H1 (cell line): Measurements from ENCODE around the gene BIN2. TPM values are rescaled to one million over a fixed set of nuclear protein-coding genes. Genes with fewer than 3 reads are reported as not detected.

Experiments used
- CTCF ChIA-PET: fragments of 300-600 bp; sonication (Branson Sonifier 250); formaldehyde crosslinking; loops from one replicate; lab custom pipeline; 2021; ENCODE audit not compliant: partially characterized antibody; lab: Charles Lee
- POLR2A ChIA-PET: fragments of 300-600 bp; sonication (Branson Sonifier 250); formaldehyde crosslinking; loops from one replicate; lab custom pipeline; 2021; ENCODE audit warnings: inconsistent platforms; ENCODE audit not compliant: partially characterized antibody; lab: Charles Lee
- DNase-seq, 2 experiments: peaks; one replicate each; pipeline versions ENCODE4 v3.0.0 to v3.0.0-alpha.2; 2010 to 2022; ENCODE audit warnings: low spot score in 2 of 2, low read depth in 1 of 2, mixed read lengths in 1 of 2
- FAIRE-seq: peaks from 2 replicates; lab custom pipeline; 2011; peaks lifted over from hg19 to GRCh38; lab: Jason Lieb, UNC
- H2AFZ ChIP-seq: 2 replicates; pipeline ENCODE4 v1.8.1; 2012; ENCODE audit warnings: low read length, inconsistent platforms
- H2AK5ac ChIP-seq: 2 replicates; pipeline ENCODE4 v1.6.1; 2013; ENCODE audit warnings: low read depth, low read length
- H2BK120ac ChIP-seq: replicated peaks from 2 replicates; pipeline ENCODE3; 2013; ENCODE audit warnings: low read depth, low read length, inconsistent platforms
- H2BK12ac ChIP-seq: 2 replicates; pipeline ENCODE4 v1.6.1; 2013; ENCODE audit warnings: low read depth, low read length
- H2BK15ac ChIP-seq: 2 replicates; pipeline ENCODE4 v1.6.1; 2013; ENCODE audit warnings: low read length
- H2BK20ac ChIP-seq: 2 replicates; pipeline ENCODE4 v1.6.1; 2013; ENCODE audit warnings: low read length
- H2BK5ac ChIP-seq: 2 replicates; pipeline ENCODE4 v1.6.1; 2013; ENCODE audit warnings: low read depth, low read length
- H3K14ac ChIP-seq: 2 replicates; pipeline ENCODE4 v1.6.1; 2013; ENCODE audit warnings: inconsistent platforms; ENCODE audit not compliant: insufficient read length
- H3K18ac ChIP-seq: 2 replicates; pipeline ENCODE4 v1.6.1; 2013; ENCODE audit warnings: low read length; ENCODE audit errors: extremely low read depth
- H3K23ac ChIP-seq: 2 replicates; pipeline ENCODE4 v1.6.1; 2013; ENCODE audit warnings: inconsistent platforms; ENCODE audit not compliant: insufficient read length
- H3K23me2 ChIP-seq: 2 replicates; pipeline ENCODE4 v1.6.1; 2013; ENCODE audit warnings: low read depth, low read length
- H3K27ac ChIP-seq: 2 replicates; pipeline ENCODE4 v1.6.1; 2011; ENCODE audit warnings: low read depth, low read length, inconsistent platforms
- H3K27me3 ChIP-seq, 4 experiments: replicated peaks in 1 of 4; 1 replicate in 1 of 4; 2 replicates in 3 of 4; pipeline versions ENCODE4 v1.6.1 to v1.8.1; 2011 to 2013; ENCODE audit warnings: low read length in 3 of 4, mild to moderate bottlenecking in 3 of 4, inconsistent platforms in 2 of 4, mixed read lengths in 2 of 4, moderate library complexity in 1 of 4; ENCODE audit not compliant: control insufficient read depth in 3 of 4, insufficient read depth in 3 of 4; ENCODE audit errors: extremely low read depth in 1 of 4
- H3K36me3 ChIP-seq, 4 experiments: 2 replicates each; pipeline versions ENCODE4 v1.6.1 to v1.8.1; 2011 to 2013; ENCODE audit warnings: mild to moderate bottlenecking in 4 of 4, low read length in 3 of 4, moderate library complexity in 2 of 4, control low read depth in 1 of 4, inconsistent platforms in 1 of 4; ENCODE audit not compliant: insufficient read depth in 4 of 4, control insufficient read depth in 2 of 4
- H3K4ac ChIP-seq: replicated peaks from 2 replicates; pipeline ENCODE3; 2013; ENCODE audit warnings: low read length, low read depth, mixed read lengths, inconsistent platforms; ENCODE audit not compliant: insufficient read length
- H3K4me1 ChIP-seq, 4 experiments: replicated peaks in 1 of 4; 1 replicate in 1 of 4; 2 replicates in 3 of 4; pipeline versions ENCODE4 v1.6.1 to v1.8.1; 2011 to 2013; ENCODE audit warnings: low read length in 3 of 4, inconsistent platforms in 2 of 4, mixed read lengths in 1 of 4; ENCODE audit not compliant: insufficient read depth in 4 of 4, control insufficient read depth in 3 of 4
- H3K4me2 ChIP-seq, 2 experiments: 2 replicates each; pipeline versions ENCODE4 v1.6.1 to v1.8.1; 2011 to 2013; ENCODE audit warnings: low read depth in 2 of 2, low read length in 2 of 2, control low read depth in 1 of 2, inconsistent platforms in 1 of 2, mild to moderate bottlenecking in 1 of 2; ENCODE audit not compliant: insufficient read depth in 1 of 2
- H3K4me3 ChIP-seq, 4 experiments: fragments of 200-600, 300-600 bp in 1 of 4; sonication (generic), shearing (Covaris generic), sonication (Bioruptor Twin) in 1 of 4; 2 replicates each; pipeline versions ENCODE4 v1.5.1 to v1.8.1; 2011 to 2016; ENCODE audit warnings: low read length in 4 of 4, low read depth in 3 of 4, control low read depth in 2 of 4, inconsistent platforms in 2 of 4, mild to moderate bottlenecking in 2 of 4, mixed read lengths in 1 of 4, moderate library complexity in 1 of 4; ENCODE audit not compliant: insufficient read depth in 2 of 4; ENCODE audit errors: extremely low read depth in 1 of 4
- H3K56ac ChIP-seq: replicated peaks from 2 replicates; pipeline ENCODE3; 2013; ENCODE audit warnings: low read depth, mild to moderate bottlenecking, mixed read lengths, low read length, inconsistent platforms; ENCODE audit not compliant: insufficient read length
- H3K79me1 ChIP-seq: 2 replicates; pipeline ENCODE4 v1.6.1; 2013; ENCODE audit warnings: low read depth, low read length, control low read depth
- H3K79me2 ChIP-seq, 2 experiments: 2 replicates each; pipeline versions ENCODE4 v1.6.1 to v1.8.1; 2012 to 2013; ENCODE audit warnings: low read length in 2 of 2, mild to moderate bottlenecking in 2 of 2, inconsistent platforms in 1 of 2; ENCODE audit not compliant: insufficient read depth in 2 of 2, control insufficient read depth in 1 of 2
- H3K9ac ChIP-seq, 4 experiments: replicated peaks in 1 of 4; 1 replicate in 1 of 4; 2 replicates in 3 of 4; pipeline versions ENCODE4 v1.6.1 to v1.8.1; 2011 to 2013; ENCODE audit warnings: low read depth in 3 of 4, low read length in 3 of 4, control low read depth in 2 of 4, mild to moderate bottlenecking in 2 of 4, moderate library complexity in 2 of 4, inconsistent platforms in 1 of 4; ENCODE audit errors: extremely low read depth in 1 of 4
- H3K9me3 ChIP-seq, 2 experiments: 2 replicates each; pipeline versions ENCODE4 v1.6.1 to v1.8.1; 2012 to 2013; ENCODE audit warnings: mild to moderate bottlenecking in 2 of 2, moderate library complexity in 2 of 2, control low read depth in 1 of 2, inconsistent platforms in 1 of 2, low read depth in 1 of 2, low read length in 1 of 2, mixed read lengths in 1 of 2; ENCODE audit not compliant: insufficient read depth in 2 of 2
- H4K20me1 ChIP-seq, 2 experiments: replicated peaks in 1 of 2; 2 replicates each; pipeline versions ENCODE3 to v1.8.1; 2011 to 2013; ENCODE audit warnings: inconsistent platforms in 2 of 2, low read length in 2 of 2, mild to moderate bottlenecking in 1 of 2; ENCODE audit not compliant: insufficient read depth in 2 of 2, control insufficient read depth in 1 of 2
- H4K5ac ChIP-seq: 2 replicates; pipeline ENCODE4 v1.6.1; 2013; ENCODE audit warnings: low read length, low read depth, mixed read lengths, inconsistent platforms; ENCODE audit not compliant: insufficient read length
- H4K8ac ChIP-seq: 2 replicates; pipeline ENCODE4 v1.8.0; 2013; ENCODE audit warnings: mild to moderate bottlenecking, moderate library complexity, low read length, inconsistent platforms; ENCODE audit not compliant: insufficient read depth; ENCODE audit errors: extremely low read depth
- H4K91ac ChIP-seq: replicated peaks from 2 replicates; pipeline ENCODE3; 2013; ENCODE audit warnings: low read length, mixed read lengths, inconsistent platforms; ENCODE audit not compliant: insufficient read length
- CREB1 ChIP-seq: IDR thresholded peaks from 2 replicates; pipeline ENCODE4 v1.6.1; 2012; ENCODE audit warnings: inconsistent platforms
- GTF2F1 ChIP-seq: IDR thresholded peaks from 2 replicates; pipeline ENCODE4 v1.6.1; 2012; ENCODE audit warnings: low read depth, low read length, improper control_type of control experiment, borderline replicate concordance
- HDAC2 ChIP-seq, 2 experiments: fragments of 300-600 bp in 1 of 2; sonication (generic) in 1 of 2; IDR thresholded peaks; 2 replicates each; pipeline ENCODE4 v1.6.1; 2011 to 2012; ENCODE audit warnings: low read depth in 2 of 2, low read length in 2 of 2, mild to moderate bottlenecking in 2 of 2, moderate library complexity in 2 of 2, borderline replicate concordance in 1 of 2, inconsistent platforms in 1 of 2
- PHF8 ChIP-seq: fragments of 200-600 bp; sonication (generic); conservative IDR thresholded peaks from 2 replicates; pipeline ENCODE4 v1.7.1; 2012; ENCODE audit warnings: low read depth, mild to moderate bottlenecking, inconsistent platforms, low read length, moderate library complexity
- POU5F1 ChIP-seq: IDR thresholded peaks from 2 replicates; pipeline ENCODE4 v1.6.1; 2011; ENCODE audit warnings: low read depth, mild to moderate bottlenecking, low read length, moderate library complexity
- WGBS, 2 experiments: shearing (Covaris generic) in 1 of 2; methylation state at CpG; one replicate each; pipeline versions ENCODE4 v1.1.6 to v1.1.7; 2013 to 2015; ENCODE audit warnings: low lambda C conversion rate in 2 of 2, mixed read lengths in 2 of 2, inconsistent platforms in 1 of 2, low coverage in 1 of 2, missing lambda C conversion rate in 1 of 2; ENCODE audit not compliant: insufficient replicate concordance in 2 of 2, insufficient coverage in 1 of 2, insufficient read length in 1 of 2; ENCODE audit errors: extremely low coverage in 1 of 2, missing lambda C conversion rate in 1 of 2; 5-methylcytosine and 5-hydroxymethylcytosine counted together
- polyA plus RNA-seq, 7 experiments: library from polyadenylated mRNA; depleted of rRNA in 3 of 7; stranded (reverse) in 5 of 7; unstranded in 2 of 7; fragments of >200 nt in 5 of 7; fragments of 200-250 nt in 2 of 7; gene quantifications; 1 replicate in 5 of 7; 2 replicates in 1 of 7; 4 replicates in 1 of 7; pipeline versions ENCODE4 v1.2.1 to v1.2.3, GENCODE V29; 2011 to 2013; ENCODE audit warnings: missing spikeins in 2 of 7, mixed read lengths in 2 of 7
- total RNA-seq: library from RNA; stranded (reverse); fragmentation: NEBNext Ultra II Directional; extraction: Animal tissue kit (Norgen Biotek cat#: 25700); gene quantifications from 2 replicates; pipeline ENCODE4 v1.2.1, GENCODE V29; 2021

Gene BIN2
- total and polyA plus RNA-seq, 2 of the 8 experiments (the other 6 are each of a cell fraction or from before 2014, with no cell fraction given), result not detected

- Histone ChIP-seq H3K4me2 (no peak overlapping the region), H3K27ac (no peak overlapping the region), H3K9me3 (no peaks in the 10 kb centered on the region), H3K18ac (peak overlapping the region; percentile 80), H3K23ac (no peak overlapping the region), H3K14ac (no peak overlapping the region), H3K79me1 (no peaks in the 10 kb centered on the region), H2BK12ac (peak overlapping the region; percentile 88; the same call in 1 of the 2 replicates), H2BK5ac (no peak overlapping the region), H2BK20ac (0 out of 2 replicates have a peak overlapping the region, but pooled peaks have one; percentile 13), H4K8ac (no peak overlapping the region), H2AK5ac (no peak overlapping the region), H4K20me1 (no peaks in the 10 kb centered on the region), H3K56ac (no peak overlapping the region), H2BK120ac (no peak overlapping the region), H3K4me1 (peaks cover 2 to 16% (median 7%) of the 10 kb centered on the region in 4 experiments; a peak in 6 of 7 replicates), H2BK15ac (no peak overlapping the region), H3K36me3 (no peaks in the 10 kb centered on the region), H3K79me2 (no peaks in the 10 kb centered on the region), H2AFZ (no peak overlapping the region; the same call in 1 of the 2 replicates), H4K91ac (peak overlapping the region; percentile 22), H3K4me3 (no peak overlapping the region), H3K9ac (no peak overlapping the region), H3K4ac (no peak overlapping the region), H4K5ac (no peak overlapping the region), H3K23me2 (no peaks in the 10 kb centered on the region), H3K27me3 (no peaks in the 10 kb centered on the region; a peak in 1 of 7 replicates)
- ChIA-PET POLR2A (interaction anchor here (0.8 to 1.0 kb wide), 2 partner anchors 36 to 68 kb away, joined by 3 read pairs; partner anchors contain the start of gene GALNT6), CTCF (interaction anchor here (0.9 to 7.0 kb wide), 4 partner anchors 14 to 54 kb away, joined by 3 to 45 read pairs (median 4); no protein-coding TSS in a partner anchor)
- FAIRE-seq (no peak), DNase-seq (no peak)
- 88% methylated on average over 7 of the region's 15 CpGs; no CpG with 5 or more reads in 1 of the 2 experiments for WGBS, 2 experiments
- TF ChIP-seq CREB1, result no peak
- TF ChIP-seq GTF2F1, result no peak
- TF ChIP-seq POU5F1, result no peak
- no peak for TF ChIP-seq PHF8
- TF ChIP-seq HDAC2 (IDR thresholded peaks at IDR 0.05; ENCODE audit: borderline replicate concordance in 1 of 2, low read depth in 2 of 2, low read length in 2 of 2), result no peak
These were observed 535 bp downstream of the BIN2 start for GRCh38 chr12:51323317-51323960.
